B cell (primary cell): ENCODE results near the gene SERPINB6.

ENCODE experiments used
- CTCF ChIP-seq: fragments of 200-600 bp; IDR thresholded peaks from one replicate; pipeline ENCODE4 v1.8.0; 2022; ENCODE audit warnings: antibody characterized with exemption, mild to moderate bottlenecking
- EZH2 ChIP-seq: IDR thresholded peaks from 2 replicates; pipeline ENCODE4 v1.6.1; 2012; ENCODE audit warnings: borderline replicate concordance, low read depth, mild to moderate bottlenecking, moderate library complexity, low read length; ENCODE audit not compliant: insufficient read depth, poor library complexity, severe bottlenecking

- TF ChIP-seq CTCF: no peak
- TF ChIP-seq EZH2: no peak
Observed at GRCh38 chr6:2998998-2999617, 27.7 kb upstream of the SERPINB6 start.
